Endodermal cell (in vitro differentiated cells): ENCODE data around the gene ZNF574. TPM values are rescaled to one million over a fixed set of nuclear protein-coding genes. Genes with fewer than 3 reads are reported as not detected.

Source experiments
- DNase-seq: peaks from one replicate; pipeline ENCODE4 v3.0.0-alpha.2; 2017
- H3K27ac ChIP-seq: 2 replicates; pipeline ENCODE4 v1.5.1; 2013; ENCODE audit warnings: mild to moderate bottlenecking, low read depth, low read length, moderate library complexity
- H3K27me3 ChIP-seq: 2 replicates; pipeline ENCODE4 v1.6.1; 2013; ENCODE audit warnings: mild to moderate bottlenecking, low read length, moderate library complexity; ENCODE audit not compliant: insufficient read depth, control insufficient read depth, poor library complexity, severe bottlenecking
- H3K36me3 ChIP-seq: 2 replicates; pipeline ENCODE4 v1.7.0; 2013; ENCODE audit warnings: mild to moderate bottlenecking, low read length, moderate library complexity; ENCODE audit not compliant: control insufficient read depth, insufficient read depth
- H3K4me1 ChIP-seq: one replicate; pipeline ENCODE4 v1.7.0; 2013; ENCODE audit warnings: low read length; ENCODE audit not compliant: control insufficient read depth, insufficient read depth
- H3K4me3 ChIP-seq: 2 replicates; pipeline ENCODE4 v1.5.1; 2013; ENCODE audit warnings: mild to moderate bottlenecking, low read length, moderate library complexity
- H3K9ac ChIP-seq: 2 replicates; pipeline ENCODE4 v1.6.1; 2013; ENCODE audit warnings: mild to moderate bottlenecking, low read length, moderate library complexity; ENCODE audit not compliant: poor library complexity, severe bottlenecking; ENCODE audit errors: extremely low read depth
- H3K9me3 ChIP-seq: 2 replicates; pipeline ENCODE4 v1.6.1; 2013; ENCODE audit warnings: mild to moderate bottlenecking, low read length, moderate library complexity; ENCODE audit not compliant: control insufficient read depth
- H3K27ac Mint-ChIP-seq: 2 replicates; pipeline ENCODE4 v1.8.0; 2020; ENCODE audit warnings: mixed read lengths
- H3K27me3 Mint-ChIP-seq: 2 replicates; pipeline ENCODE4 v1.8.0; 2021; ENCODE audit warnings: mild to moderate bottlenecking, mixed read lengths; ENCODE audit not compliant: insufficient read depth
- H3K36me3 Mint-ChIP-seq: 2 replicates; pipeline ENCODE4 v1.8.0; 2020; ENCODE audit warnings: low read depth, mixed read lengths
- H3K4me1 Mint-ChIP-seq: 2 replicates; pipeline ENCODE4 v1.8.0; 2020; ENCODE audit warnings: mixed read lengths
- H3K4me3 Mint-ChIP-seq: 2 replicates; pipeline ENCODE4 v1.8.0; 2020; ENCODE audit warnings: mild to moderate bottlenecking, moderate library complexity, mixed read lengths
- H3K9me3 Mint-ChIP-seq: 2 replicates; pipeline ENCODE4 v1.8.0; 2020; ENCODE audit warnings: mild to moderate bottlenecking, mixed read lengths
- WGBS, 2 experiments: methylation state at CpG; one replicate each; pipeline versions ENCODE4 v1.1.5 to v1.1.7; 2013; ENCODE audit warnings: missing lambda C conversion rate in 2 of 2, mixed read lengths in 1 of 2; ENCODE audit not compliant: insufficient coverage in 1 of 2, insufficient read length in 1 of 2; 5-methylcytosine and 5-hydroxymethylcytosine counted together
- total RNA-seq, 2 donors: library from RNA; stranded (reverse); fragmentation: NEBNext Ultra II Directional in 1 of 2; extraction: Animal tissue kit (Norgen Biotek cat#: 25700) in 1 of 2; gene quantifications; 2 replicates in 1 of 2; 3 replicates in 1 of 2; pipeline ENCODE4 v1.2.1, GENCODE V29; 2021
- TF ChIP-seq, protein P1 (sequence below): fragments of 200-600 bp; sonication (generic); conservative IDR thresholded peaks from 2 replicates; pipeline ENCODE4 v1.5.0; 2021; ENCODE audit warnings: antibody characterized with exemption, mild to moderate bottlenecking

Gene ZNF574
- total RNA-seq, 2 donors from 2014 or later: 20.9 to 22.1 TPM

DNA sequence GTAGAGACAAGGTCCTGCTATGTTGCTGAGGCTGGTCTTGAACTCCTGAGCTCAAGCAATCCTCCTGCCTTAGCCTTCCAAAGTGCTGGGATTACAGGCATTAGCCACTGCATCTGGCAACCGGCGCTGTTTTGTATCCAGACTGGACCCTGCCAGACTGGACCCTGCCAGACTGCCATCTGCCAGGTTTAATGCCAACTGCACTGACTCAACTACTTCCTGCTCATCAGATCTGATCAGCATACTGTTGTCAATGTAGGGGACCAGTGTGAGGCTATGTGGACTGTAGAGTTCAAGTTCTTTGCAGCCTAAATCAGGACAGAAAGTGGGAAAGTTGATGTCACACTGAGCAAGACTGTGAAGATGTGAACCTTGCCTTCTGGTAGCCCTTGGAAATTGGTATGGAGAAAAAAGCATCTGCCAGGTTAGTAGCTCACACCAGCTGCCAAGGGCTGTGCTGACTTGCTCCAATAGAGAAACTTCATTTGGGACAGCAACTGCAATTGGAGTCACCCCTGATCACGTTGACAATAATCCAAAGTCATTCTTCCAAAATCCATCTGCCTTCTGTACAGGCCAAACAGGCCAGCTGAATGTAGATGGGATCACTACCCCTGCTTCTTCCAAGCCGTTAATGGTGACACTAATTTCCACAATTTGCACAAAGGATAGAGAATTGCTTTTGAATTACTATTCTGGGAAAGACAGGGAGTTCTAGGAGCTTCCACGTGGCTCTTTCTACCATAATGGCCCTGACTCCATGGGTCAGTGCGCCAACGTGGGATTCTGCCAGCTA is 45.1 kb upstream of the ZNF574 start:
- H3K27ac Mint-ChIP-seq: no peak overlapping the region
- WGBS, 2 experiments: 96 to 100% methylated on average over 4 to 7 of the region's 7 CpGs
- H3K27me3 ChIP-seq: peaks cover 6% of the 10 kb centered on the region
- H3K4me1 Mint-ChIP-seq: peaks cover 8% of the 10 kb centered on the region
- no peak for DNase-seq
- H3K9ac ChIP-seq: no peak overlapping the region
- H3K9me3 ChIP-seq: no peaks in the 10 kb centered on the region
- H3K4me1 ChIP-seq: no peaks in the 10 kb centered on the region
- H3K4me3 Mint-ChIP-seq: no peak overlapping the region
- H3K36me3 Mint-ChIP-seq: peaks cover 2% of the 10 kb centered on the region
- peaks cover 4% of the 10 kb centered on the region for H3K27me3 Mint-ChIP-seq
- H3K4me3 ChIP-seq: no peak overlapping the region
- no peaks in the 10 kb centered on the region for H3K36me3 ChIP-seq
- H3K27ac ChIP-seq: no peak overlapping the region
- TF ChIP-seq, protein P1, sequence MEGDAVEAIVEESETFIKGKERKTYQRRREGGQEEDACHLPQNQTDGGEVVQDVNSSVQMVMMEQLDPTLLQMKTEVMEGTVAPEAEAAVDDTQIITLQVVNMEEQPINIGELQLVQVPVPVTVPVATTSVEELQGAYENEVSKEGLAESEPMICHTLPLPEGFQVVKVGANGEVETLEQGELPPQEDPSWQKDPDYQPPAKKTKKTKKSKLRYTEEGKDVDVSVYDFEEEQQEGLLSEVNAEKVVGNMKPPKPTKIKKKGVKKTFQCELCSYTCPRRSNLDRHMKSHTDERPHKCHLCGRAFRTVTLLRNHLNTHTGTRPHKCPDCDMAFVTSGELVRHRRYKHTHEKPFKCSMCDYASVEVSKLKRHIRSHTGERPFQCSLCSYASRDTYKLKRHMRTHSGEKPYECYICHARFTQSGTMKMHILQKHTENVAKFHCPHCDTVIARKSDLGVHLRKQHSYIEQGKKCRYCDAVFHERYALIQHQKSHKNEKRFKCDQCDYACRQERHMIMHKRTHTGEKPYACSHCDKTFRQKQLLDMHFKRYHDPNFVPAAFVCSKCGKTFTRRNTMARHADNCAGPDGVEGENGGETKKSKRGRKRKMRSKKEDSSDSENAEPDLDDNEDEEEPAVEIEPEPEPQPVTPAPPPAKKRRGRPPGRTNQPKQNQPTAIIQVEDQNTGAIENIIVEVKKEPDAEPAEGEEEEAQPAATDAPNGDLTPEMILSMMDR: no peak
- H3K9me3 Mint-ChIP-seq: no peaks in the 10 kb centered on the region

DNA sequence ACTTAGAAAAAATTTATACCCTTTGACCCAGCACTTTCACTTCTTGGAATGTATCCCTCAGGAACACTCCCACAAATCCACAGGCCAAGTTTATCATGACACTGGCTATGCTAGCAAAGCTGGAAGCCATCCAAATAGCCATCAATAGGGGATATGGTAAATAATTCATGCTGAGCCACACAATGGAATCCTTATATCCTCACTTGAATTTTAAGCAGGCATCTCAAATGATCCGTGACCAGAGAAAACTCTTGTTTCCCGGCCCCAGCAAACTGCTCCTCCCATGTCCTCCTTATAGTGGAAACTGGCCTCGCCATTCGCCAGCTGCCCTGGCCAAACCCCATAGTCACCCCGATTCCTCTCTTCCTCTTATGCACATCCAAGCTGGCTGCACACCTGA is 43.5 kb upstream of the ZNF574 start:
- Mint-ChIP-seq H3K27me3 (peaks cover 4% of the 10 kb centered on the region), H3K27ac (no peak overlapping the region), H3K4me1 (peaks cover 8% of the 10 kb centered on the region), H3K4me3 (no peak overlapping the region), H3K9me3 (no peaks in the 10 kb centered on the region), H3K36me3 (peaks cover 6% of the 10 kb centered on the region)
- H3K27me3 ChIP-seq: peaks cover 6% of the 10 kb centered on the region
- no peaks in the 10 kb centered on the region for H3K9me3 ChIP-seq
- 45 to 64% methylated on average over 5 of the region's 5 CpGs for WGBS, 2 experiments
- DNase-seq: peak; percentile 71
- no peak overlapping the region for H3K4me3 ChIP-seq
- no peak overlapping the region for H3K9ac ChIP-seq
- no peaks in the 10 kb centered on the region for H3K4me1 ChIP-seq
- H3K36me3 ChIP-seq: no peaks in the 10 kb centered on the region
- peak overlapping the region; percentile 21 for H3K27ac ChIP-seq
- TF ChIP-seq, protein P1: no peak

DNA sequence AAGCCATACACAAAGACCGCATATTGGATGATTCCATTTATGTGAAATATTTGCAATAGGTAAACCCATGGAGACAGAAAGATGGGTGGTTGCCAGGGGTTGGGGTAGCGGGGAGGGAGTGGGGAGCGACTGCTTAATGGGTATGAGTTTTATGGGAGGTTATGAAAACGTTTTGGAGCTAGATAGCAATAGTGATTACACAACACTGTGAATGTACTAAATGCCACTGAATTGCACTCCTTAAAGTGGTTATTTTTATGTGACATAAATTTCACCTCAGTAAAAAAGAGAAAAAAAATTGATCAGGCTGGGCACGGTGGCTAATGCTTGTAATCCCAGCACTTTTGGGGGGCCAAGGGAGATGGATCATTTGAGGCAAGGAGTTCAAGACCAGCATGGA is 42.6 kb upstream of the ZNF574 start:
- no peaks in the 10 kb centered on the region for H3K36me3 ChIP-seq
- H3K4me3 Mint-ChIP-seq: no peak overlapping the region
- no peak overlapping the region for H3K4me3 ChIP-seq
- no peaks in the 10 kb centered on the region for H3K4me1 ChIP-seq
- H3K9ac ChIP-seq: no peak overlapping the region
- peaks cover 6% of the 10 kb centered on the region for H3K36me3 Mint-ChIP-seq
- DNase-seq: no peak
- no peaks in the 10 kb centered on the region for H3K9me3 Mint-ChIP-seq
- no peak overlapping the region for H3K27ac ChIP-seq
- H3K27me3 ChIP-seq: peaks cover 6% of the 10 kb centered on the region
- peaks cover 6% of the 10 kb centered on the region for H3K4me1 Mint-ChIP-seq
- no peak overlapping the region for H3K27ac Mint-ChIP-seq
- WGBS, 2 experiments: 90 to 95% methylated on average over 3 to 5 of the region's 5 CpGs
- H3K27me3 Mint-ChIP-seq: peaks cover 4% of the 10 kb centered on the region
- TF ChIP-seq, protein P1: no peak
- no peaks in the 10 kb centered on the region for H3K9me3 ChIP-seq
